Pons (tissue), 1 donor: Measurements from ENCODE around the gene C1orf159.
A peak's percentile ranks its signal among the peaks of the same experiment; 100 is the strongest.
"Not testable (repeated sequence)": the region's sequence is repeated elsewhere in the genome, so short reads cannot be mapped to it uniquely, and the experiment has no call there.

Experiments used
- DNase-seq: peaks from one replicate; pipeline ENCODE4 v3.0.0-alpha.2; 2016; ENCODE audit warnings: low spot score

C1orf159 gene

DNA sequence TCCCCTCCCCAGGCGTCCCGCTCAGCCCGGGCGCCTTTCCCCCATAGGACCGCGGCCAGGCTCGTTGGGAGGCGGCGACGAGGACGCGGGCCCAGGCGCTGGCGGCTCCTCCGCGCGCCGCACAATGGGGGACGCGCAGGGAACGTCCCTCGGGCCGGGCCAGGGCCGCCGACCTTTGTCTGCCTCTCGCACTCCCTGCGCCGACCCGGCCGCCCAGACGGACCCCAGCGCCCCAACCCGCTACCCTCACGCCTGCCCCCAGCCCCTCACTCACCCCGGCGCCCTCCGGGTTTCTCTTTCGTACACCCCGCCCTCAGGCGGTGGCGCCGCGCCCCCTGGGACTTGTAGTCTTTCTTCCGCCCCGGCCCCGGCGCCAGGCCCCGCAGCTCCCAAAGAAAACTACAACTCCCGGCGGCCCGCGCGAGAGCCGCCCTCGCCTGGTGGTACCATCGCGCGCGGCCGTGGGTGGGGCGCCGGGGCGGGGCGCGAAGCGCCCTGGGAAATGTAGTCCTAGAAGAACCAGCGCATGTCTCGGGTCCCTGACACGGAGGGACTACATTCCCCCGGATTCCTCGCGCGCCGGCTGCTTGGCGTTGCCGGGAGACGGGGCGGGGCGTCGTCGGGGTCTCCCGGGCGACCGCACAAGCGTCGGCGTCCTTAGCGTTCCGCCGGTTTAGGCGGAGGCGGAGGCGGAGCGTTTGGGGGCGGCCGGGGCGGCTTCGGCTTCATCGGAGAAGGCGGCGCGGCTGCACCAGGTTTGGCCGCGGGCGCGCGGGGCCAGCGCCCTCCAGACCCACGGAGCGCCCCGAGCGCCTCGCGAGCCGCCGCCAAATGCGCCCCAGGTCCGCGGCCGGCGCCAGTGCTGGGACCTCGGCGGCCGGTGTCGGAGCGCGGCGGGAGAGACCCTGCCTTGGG is at the start of gene C1orf159:
Gene C1orf159, minus strand, starts transcription at position 304 of the 915 bp plus-strand sequence. CDS start 24,546 bp downstream, outside the sequence.
- peak; percentile 98 for DNase-seq

DNA sequence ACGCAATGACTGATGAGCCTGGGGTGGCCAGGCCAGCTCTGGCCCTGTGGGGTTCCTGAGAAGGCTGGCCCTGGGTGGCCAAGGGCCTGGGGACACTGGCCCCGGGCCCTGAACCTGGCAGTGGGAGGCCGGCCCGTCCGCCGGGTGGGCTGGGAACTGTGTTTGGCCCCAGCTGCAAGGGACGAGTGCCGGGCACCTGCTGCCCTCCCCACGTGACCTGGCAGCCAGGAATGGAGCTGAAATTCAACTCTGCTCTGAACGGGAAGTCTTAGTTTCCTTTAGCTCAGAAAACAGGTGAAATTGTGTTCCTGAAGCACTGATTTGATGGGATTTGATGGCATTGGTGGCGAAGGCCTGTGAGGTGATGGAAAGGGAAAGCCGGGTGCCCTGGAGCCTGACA is 49.6 kb upstream of the C1orf159 start:
- DNase-seq, result no peak

DNA sequence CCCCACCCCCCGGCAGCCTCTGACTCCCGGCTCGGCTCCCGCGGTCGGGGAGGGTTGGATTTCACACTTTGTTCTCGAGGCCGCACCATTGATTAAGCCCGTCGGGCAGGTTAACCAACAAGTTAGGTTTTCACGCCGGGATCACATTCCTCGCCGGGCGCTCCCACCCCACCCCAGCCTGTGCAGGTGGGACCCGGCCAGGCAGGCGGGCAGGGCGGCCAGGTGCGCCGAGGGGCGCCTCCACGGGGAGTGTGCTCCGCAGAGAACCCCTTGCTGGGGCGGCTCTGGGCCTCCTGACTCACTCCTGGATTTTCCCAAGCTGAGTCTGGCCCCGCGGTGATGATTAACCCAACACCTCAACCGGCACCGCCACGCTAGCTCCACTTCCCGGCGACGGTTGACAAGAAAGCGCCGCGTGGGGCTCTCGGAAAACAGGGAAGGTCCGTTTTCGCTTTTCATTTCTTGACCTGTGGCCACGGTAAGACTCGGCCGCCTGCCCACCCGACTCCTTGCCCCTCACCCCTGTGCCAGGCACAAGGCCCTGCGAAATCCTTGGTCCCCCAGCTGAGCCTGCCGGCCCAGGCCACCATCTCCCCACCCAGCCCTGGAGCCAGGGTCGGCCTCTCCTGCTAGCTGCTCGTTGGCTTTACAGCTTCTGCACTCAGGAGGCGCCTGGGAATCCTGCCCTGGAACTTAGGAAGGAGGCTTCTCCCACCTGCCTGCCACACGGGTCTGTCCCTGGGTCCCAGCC is 49.0 kb upstream of the C1orf159 start:
- no peak for DNase-seq

DNA sequence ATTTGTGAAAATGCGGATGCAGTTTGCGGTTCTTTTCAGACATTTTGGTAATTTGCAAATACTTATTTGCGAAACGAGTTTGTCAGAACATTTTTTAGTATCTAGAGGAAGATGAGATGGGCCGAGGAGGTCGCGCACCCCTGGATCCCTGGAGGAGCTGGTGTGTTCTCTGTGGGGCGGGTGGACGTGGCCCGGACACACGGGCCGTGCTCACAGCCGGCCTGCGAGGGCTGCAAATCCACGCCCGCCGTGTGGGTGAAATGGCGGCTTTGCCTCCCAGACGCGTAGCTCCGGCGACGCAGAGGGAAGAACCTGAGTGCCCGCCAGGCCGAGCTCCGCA is 48.4 kb upstream of the C1orf159 start:
- no peak for DNase-seq

DNA sequence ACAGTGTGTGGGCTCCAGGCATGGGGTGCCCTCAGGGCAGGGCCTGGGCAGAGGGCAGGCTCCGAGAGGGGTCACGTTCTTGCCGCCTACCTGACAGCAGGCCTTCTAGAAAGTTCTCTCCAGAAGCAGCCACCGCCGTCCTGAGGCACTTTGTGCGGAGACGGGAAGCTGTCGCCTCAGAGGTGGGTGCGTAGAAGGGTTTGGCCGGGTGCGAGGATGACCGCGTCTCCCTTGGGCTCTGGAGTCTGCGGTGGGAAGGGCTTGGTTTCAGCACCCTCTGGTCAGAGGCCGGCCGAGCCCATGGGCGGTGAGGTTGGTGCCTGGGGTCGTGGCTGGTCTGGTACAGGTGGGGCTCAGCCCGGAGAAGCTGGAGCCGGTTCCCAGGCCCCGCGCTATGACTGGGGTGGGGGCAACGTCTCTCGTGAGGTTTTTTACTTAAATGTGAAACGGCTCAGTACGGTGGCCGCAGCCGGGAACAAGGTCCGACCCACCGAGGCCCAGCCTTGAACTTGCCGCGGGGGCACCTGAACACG is 47.7 kb upstream of the C1orf159 start:
- no peak for DNase-seq

DNA sequence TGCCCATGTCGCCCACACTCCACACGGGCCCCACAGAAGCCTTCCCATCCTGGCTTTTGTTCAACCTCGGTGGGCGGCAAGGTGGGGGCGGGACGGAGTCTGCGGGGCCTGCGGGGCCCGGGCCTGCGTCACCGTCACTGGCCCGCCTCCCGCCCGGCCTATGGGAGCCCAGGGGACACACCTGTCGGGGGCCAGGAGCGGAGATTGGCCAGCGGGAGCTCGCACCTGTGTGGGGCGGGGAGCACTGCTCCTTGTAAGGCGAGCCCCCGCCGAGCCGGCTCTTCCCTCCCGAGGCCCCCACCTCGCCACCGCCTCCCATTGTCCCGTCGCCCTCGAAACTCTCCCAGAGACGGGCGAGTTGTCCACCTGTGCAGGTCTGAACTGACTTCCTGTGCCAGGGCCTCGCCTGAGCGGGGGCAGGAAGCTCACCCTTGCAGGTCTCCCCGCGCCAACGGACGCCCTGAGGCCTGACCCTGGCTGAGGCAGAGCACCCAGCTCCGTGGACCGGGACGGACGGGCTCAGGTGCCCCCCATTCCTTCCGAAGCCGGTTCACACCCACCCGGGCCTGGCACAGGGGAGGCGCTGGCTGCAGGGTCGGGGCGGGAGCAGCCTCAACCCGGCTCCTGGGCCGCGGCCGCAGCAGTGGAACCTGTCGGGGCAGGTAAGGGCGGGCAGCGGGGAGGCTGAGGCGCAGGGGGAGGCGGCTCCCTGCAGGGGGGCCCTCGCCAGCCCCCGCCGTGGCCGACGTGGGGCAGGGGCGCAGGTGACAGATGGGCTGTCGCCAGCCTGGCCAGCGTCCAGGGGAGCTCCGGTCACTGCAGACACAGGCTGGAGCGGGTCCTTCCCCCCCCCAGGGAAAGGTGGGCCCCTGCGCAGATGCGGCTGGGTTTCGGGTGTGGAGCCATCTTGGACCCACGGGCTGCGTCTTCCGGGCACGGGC is 47.0 kb upstream of the C1orf159 start:
- no peak for DNase-seq

DNA sequence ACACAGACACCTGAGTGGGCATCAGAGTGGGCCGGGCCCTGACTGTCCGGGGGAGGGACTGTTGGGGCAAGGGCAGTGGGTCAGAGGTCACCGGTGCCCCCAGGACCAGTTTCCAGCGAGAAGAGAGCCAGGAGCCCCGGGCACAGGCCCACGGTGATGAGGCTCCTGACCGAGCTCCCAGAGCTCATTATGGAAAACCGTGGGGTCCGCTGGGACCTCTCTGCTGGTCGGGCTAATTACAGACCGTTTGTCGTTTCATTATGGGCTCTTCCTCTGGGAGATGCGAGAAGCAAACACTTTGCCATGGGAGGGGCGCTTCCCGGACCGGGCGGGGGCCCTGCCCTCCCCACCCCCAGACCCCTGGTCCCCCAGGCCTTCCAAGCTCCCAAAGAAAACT is 45.8 kb upstream of the C1orf159 start:
- DNase-seq, result no peak

DNA sequence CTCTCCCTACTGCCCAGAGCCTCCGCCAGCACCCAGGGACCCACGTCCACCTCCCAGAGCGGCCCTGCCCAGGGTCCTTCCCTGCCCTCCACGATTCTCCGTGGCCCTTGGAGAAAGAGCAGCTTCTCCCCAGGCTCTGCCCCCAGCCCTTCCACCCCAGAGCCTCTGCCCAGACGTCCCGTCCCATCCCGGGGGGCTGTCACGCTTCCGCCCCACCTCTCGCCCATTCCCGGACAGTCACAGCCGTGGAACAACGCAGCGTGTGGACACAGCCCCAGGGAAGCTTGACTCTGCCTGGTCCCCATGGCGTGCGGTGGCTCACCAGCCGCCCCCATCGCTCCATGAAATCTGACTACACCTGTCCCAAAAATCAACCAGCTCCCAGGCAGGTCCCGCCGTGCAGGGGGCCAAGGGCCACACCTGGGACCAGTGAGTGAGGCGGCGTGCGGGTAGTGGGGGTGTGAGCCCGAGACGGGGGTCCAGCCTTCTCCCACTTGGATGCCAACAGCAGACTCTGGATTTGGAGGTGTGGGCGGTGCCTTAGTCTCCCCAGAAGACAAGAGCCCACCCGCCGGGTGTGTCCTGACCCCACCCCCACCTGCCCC is 45.3 kb upstream of the C1orf159 start:
- DNase-seq, result no peak

DNA sequence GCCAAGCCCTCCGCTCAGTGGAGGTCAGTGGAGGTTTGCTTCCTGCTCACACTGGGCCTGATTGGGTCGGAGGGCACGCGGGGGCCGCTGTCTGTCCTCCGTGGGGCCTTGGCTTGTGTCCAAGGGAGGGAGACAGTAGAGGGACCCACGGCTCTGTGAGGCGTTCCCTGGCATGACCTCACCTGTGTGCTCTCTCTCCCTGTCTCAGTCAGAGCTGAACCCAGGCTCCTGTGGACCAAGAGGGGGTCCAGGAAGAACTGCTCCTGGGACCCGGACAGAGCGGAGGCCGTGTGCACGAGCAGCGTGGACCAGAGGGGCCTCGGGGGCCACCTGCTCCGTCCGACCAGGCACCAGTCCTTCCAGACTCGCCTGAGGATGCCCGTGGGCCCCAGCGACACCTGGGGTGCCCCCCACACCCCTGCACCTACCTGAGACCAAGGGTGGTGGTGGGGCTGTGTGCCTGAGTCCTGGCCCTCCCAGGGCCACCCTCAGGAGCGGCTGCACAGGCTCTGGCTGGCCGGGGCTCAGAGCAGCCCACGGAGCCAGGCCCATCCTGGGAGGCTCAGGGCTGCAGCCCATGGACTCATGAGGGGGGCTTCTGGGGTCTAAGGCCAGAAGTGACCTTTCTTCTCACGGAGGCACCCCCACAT is 44.5 kb upstream of the C1orf159 start:
- no peak for DNase-seq

DNA sequence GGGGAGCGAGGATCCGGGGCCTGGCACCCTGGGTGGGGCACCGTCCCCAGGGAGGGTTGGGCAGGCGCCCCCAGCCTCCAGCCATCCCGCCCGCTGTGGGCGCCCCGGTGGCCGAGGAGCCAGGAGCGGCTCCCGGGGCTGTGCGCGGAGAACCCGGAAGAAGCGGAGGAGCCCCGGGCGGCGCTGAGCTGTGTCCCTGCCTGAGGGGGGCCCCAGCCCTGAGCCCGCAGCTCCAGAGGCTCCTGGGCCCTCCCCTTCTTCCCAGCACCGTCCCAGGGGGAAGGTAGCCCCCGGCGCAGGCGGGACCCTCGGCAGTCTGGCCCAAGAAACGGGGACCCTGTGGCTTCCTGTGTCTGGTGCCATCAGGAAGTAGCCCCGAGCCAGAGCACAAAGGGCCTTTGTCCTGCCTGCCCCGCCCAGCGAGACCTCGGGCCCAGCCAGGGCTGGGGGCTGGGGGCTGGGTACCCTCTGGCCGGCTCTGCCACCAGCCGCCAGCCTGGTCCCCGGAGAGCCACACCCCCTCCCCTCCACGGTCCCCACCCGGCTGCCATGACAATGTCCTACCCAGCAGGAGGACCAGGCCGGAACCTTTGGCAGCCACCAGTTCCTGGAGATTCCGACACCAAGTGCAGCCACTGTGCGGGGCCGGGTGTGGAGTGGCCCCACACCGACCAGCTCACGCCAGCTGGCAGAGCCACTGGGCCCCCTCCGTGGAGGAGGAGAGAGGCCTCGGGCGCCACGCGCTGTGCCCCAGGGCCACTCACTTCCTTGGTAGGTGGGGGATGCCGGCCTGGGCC is 42.2 kb upstream of the C1orf159 start:
- DNase-seq, result peak; percentile 83

DNA sequence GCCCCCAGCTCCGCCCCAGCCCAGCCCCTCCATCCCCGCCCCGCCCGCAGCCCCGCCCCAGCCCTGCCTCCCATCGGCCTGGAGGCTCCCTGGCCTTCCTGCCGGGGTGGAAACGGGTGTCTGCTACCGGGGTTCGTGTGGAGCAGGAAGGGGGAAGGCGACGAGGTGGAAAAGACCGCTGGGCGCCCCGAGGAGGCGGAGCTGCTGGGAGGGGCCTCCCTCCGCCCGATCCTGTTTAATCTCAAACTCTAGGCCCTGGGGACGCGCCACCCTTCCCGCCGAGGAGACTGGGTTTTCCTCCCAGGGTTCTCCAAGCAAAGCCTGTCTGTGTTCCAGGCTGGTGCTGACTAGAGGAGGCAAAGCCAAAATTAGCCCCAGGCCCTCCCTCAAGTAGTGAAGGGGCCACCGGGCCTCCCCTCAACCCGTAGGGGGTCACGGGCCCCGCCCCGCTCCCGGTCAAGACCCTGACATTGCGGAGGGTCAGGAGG is 41.6 kb upstream of the C1orf159 start:
- peak; percentile 62 for DNase-seq

DNA sequence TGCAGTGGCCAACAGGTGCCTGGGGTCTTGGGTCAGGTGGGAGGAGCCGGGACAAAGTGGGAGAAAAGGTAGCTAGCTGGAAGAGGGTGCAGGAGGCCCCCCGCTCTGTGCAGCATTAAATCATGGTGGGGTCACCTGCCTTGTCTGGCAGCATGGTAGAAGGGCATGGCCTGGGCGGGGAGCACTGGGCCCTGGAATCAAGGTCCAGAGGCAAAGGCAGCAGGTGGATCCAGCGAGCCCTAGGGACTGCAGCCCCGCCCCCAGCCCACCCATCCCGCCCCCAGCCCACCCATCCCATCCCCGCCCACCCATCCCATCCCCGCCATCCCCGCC is 41.1 kb upstream of the C1orf159 start:
- DNase-seq, result peak; percentile 4

DNA sequence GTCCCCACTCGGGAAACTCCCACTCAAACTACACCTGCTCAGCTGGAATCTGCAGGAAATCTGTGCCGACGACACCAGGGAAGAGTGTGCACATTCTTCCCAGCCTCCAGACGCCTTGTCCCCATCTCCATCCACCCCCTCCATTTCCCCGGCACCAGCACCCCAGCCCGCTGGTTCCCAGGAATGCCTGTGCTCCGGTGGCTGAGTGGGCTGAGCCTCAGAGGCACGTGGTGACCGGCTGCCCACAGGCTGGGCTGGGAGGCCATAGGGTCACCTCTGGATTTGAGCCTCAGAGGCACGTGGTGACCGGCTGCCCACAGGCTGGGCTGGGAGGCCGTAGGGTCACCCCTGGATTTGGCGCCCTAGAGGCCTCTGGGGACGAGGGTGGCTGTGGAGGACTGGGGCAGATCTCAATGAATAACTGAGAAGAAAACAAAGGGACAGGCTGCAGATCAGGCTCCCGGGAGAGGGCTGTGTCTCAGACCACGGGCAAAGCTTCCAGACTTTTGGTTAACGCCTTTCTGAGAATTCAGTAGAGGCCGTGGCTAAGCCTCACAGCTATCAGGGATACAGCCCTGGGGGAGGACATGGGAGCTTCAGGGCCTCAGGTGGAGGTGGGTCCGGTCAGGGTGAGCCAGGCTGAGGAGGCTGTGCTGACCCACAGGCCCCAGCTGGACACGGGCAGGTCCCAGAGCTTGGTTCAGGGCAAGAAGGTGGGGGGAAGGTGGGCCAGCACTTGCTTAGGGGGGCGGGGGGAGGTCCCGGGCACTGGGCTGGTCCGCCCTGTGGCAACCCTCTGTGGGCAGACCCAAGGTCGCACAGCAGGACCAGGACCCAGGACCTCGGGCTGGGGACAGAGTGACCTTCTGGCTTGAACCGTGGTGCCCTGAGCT is 40.5 kb upstream of the C1orf159 start:
- no peak for DNase-seq

DNA sequence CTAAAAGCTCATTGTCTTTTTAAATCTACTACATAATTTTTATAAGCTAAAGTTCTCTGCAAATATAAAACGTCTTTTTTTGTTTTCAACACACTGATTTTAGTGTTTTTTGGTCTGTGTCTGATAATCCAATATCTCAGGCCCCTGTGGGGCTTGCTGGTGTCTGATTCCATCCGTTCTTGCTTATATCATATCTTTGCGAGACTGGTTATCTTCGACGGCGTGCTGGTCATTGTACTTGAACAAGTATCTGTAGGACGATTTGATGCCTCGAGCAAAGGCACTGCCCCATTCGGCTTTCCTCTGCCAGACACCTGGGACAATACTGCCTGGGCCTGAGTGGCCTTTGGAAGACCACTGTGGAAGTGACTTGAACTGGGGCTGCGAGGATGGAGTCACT is 39.4 kb upstream of the C1orf159 start:
- DNase-seq, result no peak

DNA sequence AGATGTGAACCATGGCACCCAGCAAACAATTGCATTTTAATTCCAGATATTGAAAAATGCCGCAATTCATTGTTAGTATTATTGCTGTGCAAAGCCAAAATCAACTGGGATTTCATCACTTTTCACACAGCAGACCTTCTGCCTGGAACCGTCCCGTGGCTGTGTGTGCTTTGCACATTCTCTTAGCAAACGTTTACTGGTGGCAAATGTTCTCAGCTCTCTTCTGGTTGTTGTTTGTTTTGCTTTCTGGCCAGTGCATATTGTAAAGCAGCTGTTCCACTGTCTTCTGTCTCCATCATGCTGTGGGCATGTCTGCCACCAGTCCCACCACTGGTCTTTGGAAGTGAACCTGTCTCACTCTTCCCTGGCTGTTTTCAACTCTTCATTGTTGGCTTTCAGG is 38.0 kb upstream of the C1orf159 start:
- DNase-seq, result no peak

DNA sequence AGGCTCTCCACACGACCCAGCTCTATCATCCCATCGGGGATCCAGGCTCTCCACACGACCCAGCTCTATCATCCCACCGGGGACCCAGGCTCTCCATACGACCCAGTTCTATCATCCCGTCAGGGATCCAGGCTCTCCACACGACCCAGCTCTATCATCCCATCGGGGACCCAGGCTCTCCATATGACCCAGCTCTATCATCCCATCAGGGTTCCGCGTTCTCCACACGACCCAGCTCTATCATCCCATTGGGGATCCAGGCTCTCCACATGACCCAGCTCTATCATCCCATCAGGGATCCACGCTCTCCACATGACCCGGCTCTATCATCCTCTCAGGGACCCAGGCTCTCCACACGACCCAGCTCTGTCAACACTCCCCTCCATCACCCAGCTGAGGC is 37.3 kb upstream of the C1orf159 start:
- not testable (repeated sequence) for DNase-seq

DNA sequence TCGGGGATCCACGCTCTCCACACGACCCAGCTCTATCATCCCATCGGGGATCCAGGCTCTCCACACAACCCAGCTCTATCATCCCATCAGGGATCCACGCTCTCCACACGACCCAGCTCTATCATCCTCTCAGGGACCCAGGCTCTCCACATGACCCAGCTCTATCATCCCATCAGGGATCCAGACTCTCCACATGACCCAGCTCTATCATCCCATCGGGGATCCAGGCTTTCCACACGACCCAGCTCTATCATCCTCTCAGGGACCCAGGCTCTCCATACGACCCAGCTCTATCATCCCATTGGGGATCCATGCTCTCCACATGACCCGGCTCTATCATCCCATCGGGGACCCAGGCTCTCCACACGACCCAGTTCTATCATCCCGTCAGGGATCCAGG is 36.5 kb upstream of the C1orf159 start:
- not testable (repeated sequence) for DNase-seq

DNA sequence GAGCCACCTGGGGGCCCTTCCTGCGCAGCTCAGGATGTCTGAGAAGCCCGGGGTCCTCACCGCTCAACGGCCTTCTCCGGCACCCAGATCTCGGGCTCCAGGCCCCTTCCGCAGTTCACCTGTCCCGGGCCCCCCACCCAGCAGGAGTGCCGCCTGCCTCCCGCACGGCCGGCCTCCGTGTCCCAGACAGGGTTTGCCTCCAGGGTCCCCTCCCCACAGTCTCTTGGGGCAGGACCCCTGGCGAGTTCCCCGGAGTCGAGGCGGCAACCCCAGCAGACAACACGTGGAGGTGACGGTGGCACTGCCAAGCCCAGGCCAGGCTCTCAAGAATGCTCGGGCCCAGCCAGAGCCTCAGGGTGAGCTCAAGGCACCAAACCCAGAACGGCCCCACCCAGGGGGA is 35.4 kb upstream of the C1orf159 start:
- no peak for DNase-seq

DNA sequence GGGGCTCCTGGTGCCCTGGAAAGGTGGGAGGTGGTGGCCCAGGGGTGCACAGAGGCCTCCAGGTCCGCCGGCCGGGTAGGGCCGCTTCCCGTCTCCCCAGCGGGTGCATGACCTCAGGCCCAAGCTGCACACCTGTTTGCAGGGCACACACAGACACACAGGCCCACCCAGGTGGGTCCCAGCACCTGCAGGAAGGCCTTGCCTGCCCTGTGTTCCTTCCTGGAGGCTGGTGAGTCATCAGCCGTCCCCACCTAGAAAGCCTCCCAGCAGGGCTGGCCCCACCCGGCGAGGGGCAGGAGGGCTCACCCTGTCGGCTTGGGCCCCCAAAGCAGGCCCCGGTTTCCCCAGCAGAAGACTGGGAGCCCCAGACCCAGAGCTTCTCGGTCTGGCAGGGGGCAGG is 34.2 kb upstream of the C1orf159 start:
- no peak for DNase-seq
